Central memory CD4-positive, alpha-beta T cell (primary cell): ENCODE data around the gene PPP1R7.

Experiments
- DNase-seq: peaks from one replicate; pipeline ENCODE4 v3.0.0; 2022

The PPP1R7 gene

DNA sequence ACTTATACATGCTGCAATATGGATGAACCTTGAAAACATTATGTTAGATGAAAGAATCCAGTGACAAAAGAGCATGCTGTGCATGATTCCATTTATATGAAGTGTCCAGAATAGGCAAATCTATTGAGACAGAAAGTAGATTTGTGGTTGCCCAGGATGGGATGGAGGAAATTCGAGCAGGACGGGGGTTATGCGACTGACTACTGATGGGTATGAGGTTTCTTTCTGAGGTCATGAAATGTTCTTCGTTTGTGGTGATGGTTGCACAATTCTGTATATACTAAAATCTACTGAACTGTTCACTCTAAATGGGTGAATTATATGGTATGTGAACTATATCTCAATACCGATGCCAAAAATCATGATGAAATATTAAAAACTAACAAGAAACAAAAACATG lies 29.3 kb upstream of the PPP1R7 start:
- no peak for DNase-seq

DNA sequence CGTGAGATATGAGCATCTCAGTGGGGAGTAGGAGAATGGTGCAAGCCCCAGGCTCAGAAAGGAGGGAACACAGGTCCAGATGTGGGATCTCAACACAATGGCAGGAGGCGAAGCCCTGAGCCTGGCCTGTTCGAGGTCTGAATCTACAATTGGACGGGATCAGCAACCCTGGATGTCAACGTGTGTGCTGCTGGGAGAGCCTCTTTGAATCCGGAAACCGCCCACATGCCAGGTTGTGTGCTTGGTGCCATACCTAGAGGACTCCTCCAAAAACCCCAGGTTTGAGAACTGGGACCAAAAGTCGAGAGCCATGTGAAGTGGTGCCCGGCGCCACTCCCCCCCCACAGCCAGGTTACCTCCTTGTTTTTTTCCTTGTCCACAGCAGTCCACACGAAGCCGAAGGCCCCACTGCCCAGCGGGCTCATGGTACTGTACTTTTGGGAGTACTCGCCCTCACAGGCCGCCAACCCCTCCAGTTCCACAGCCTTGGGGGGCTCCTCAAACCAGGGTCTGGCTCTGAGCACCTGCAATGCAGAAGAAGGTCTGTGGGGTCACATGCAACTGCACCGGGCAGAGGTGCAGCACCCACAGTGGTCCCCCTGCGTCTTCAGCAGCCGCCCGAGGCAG lies 27.8 kb upstream of the PPP1R7 start:
- DNase-seq, result no peak

DNA sequence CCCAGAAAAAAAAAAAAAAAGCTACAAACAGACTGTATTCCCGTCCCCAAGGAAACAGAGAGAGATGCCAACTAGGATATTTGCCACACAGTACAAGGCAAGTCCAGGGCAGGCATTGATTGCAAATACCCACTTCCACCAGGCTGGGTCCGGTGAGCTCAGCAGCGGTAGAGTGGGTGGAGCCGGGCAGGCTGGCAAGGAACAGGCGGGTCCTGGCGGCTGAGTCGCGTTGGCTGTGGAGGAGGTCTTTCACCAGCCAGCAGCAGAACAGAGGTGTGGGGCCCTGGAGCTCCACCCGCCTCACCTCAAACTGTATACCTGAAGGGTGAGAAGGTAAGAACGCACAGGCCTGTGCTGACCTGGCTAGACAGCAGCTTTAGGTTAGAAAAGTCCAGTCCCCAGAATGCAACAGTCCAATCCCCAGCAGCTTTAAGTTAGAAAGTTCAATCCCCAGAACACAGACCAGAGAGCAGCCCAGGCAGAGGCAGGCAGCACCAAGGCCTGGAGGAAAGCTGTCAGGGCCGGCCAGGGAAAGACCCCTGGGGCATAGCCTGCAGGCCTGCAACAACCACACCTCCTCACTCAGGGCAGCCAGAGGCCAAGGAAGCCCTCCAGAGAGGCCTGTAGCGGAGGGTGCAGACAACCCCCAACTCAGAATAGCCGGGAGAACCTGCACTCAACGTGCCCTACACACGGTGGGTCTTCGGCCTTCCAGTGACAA lies 26.3 kb upstream of the PPP1R7 start:
- peak; percentile 54 for DNase-seq

DNA sequence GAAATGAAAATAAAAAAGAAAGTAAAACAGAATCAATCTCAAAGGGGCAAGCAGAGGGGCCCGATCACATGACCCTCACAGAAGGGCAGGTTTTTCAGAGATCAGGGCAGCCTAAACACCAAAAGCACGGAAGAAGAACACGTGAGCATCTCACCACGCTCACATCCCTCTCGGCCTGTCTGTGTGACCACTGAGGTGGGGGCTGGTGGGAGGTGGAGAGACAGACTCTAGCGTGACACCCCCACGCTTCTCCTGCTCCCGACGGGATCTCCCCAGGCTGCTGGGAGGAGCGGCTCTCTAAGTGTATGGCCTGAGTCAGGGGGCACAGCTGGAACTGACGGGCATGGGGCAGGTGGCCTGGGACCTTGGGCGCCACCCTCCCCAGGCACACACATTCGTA lies 24.6 kb upstream of the PPP1R7 start:
- no peak for DNase-seq

DNA sequence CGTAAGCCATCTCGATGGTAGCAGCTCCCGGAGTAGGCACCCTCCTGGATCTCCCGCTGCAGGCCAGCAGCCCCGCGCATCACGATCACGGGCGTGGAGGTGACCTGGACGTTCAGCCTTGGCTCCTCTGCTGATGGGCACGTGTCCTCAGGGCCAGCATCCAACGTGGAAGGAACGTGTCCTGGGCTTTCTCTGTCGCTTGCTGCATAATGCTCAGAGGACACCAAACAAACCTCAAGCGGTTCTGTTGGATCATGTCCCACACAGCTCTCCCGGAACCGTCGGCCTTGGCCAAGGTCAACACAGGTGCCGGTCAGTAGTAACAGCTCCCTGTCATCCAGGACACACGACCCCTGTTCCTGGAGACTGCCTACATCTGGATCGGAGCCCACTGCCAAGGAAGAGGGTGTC lies 24.1 kb upstream of the PPP1R7 start:
- no peak for DNase-seq

DNA sequence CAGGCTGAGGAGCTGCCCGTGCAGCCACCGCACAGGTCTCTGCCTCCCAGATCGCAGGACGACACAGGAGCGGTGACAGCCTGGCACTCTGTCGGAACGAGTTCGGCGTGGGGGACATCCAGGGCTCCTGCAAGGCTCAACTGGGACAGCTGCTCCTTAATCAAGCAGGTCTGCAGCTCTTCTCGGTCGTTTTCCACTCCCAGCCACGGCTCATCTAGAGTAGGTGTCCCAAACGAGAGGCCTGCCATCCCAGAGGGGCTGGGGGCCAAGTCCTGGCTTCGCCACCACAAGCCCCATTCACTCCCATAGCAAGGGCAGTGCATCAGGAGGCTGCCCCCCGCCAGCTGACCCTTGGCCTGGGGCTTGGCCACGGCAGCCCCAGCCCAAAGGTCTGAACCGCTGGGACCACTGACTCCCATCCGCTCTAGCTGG lies 23.5 kb upstream of the PPP1R7 start:
- no peak for DNase-seq

DNA sequence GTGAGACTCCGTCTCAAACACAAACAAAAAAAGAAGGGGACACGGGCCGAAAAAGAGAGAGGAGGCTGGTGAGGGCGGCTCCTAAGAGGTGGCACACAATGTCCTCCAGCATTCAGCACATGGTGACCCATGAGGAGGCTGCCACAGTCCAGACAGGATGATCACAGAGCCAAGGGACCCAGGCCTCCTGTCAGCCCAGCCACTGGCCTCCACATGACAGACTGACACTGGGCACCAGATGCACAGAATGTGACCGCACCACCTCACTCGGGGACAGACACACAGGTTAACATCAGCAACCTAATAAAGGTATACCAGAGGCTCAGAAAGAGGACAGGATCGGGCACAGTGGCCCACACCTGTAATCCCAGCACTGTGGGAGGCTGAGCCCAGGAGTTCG lies 22.0 kb upstream of the PPP1R7 start:
- DNase-seq, result no peak

DNA sequence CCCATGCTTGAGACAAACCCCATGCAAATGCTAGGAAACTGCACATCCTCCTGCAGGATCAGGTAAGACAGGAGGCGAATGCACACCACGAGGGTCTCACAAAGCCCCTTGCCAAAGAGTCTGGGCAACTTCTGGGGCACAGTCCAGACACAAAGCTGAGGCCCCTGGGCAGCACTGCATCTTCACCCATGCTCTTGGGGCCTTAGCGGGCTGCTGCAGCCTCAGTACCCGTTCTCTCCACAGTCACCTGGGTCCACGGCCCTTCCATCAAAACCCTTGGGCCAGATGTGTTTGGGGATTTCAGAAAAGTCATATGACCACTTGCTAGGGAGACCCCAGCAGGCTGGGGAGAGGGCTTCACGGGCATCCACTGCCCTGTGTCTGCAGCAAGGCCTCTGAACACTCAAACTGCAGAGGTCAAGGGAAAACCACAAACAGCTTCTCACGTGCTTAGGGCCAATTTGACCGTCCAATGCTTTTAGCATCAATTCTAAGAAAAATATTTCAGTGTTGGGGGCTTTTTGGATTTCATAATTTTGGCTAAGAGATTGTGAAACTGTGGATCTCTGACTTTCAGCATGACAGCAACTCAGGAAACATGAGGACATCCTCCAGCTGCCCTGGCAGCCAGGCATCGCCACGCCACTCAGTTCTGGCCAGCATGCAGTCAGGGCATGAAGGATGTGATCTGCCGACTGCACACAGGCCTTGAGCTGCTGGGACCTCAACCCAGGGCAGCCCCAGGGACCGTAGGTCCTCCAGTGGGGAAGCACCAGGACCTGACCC lies 21.0 kb upstream of the PPP1R7 start:
- no peak for DNase-seq

DNA sequence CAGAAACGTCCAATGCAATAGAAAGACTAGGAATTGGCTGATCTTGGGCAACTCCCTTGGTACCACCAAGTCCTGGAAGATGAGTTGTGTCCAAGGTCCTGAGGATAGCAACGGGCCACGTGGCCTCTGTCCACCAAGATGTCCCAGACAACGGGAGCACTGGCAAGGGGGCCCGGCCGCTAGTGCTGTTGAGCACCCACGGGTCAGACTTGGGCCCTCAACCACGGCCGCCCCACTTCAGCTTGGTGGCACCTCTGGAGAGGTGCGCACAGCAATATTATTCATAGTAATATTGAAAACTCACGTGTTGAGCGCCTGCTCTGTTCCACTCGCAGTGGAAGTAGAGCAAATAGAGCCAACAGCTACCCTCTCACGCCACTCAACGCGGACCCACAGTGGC lies 20.0 kb upstream of the PPP1R7 start:
- DNase-seq, result no peak

DNA sequence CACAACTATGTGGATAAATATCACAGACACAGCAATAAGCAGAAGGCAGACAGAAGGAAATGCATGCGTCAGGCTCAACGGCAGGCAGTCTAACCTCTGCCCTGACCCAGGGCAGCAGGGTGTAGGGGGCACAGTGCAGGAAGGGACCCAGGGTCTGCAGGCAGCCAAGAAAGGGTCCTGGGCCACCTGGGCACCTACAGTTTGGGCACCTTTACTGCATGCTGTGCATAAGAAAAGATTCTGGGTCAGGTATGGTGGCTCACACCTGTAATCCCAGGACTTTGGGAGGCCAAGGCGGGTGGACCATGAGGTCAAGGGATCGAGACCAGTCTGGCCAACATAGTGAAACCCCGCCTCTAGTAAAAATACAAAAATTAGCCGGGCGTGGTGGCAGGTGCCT lies 18.7 kb upstream of the PPP1R7 start:
- no peak for DNase-seq

DNA sequence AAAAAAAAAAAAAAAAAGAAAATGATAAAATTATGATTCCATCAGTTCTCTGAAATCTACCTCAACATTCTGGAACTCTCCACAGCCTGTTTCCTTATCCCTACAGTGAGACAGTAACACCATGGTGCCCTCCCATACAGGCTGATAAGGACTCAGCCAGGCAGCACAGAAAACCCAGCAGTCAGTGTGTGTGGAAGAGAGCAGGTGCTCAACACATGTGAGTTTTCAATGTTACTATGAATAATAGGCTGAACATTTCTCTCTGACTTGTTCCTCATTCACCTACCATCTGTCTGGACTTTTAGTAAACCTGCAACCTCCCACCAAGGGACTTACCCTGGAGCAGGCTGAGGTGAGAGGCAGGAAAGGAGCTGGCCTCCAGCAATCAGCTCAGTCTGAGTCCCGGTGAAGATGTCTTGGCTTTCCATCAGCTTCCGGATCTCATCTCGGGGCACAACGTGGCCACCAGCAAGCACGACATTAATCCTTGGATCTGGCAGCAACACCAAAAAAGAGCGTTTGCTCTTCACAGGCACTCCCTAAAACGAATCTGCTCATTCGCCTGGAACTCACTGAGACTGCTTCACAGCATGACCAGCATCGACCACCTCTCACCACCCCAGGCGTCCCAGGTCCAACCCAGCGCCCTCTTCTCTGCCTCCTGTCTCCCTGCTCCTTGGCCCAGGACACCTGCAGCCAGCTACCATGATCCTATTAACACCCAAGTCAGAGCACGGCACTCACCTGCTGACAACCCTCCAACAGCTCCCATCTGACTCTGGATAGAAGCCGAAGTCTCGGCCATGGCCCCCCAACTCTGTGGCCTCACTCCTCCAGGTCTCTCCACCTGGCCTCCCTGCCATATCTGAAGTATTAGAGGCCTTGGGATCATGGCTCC lies 17.5 kb upstream of the PPP1R7 start:
- DNase-seq, result no peak

DNA sequence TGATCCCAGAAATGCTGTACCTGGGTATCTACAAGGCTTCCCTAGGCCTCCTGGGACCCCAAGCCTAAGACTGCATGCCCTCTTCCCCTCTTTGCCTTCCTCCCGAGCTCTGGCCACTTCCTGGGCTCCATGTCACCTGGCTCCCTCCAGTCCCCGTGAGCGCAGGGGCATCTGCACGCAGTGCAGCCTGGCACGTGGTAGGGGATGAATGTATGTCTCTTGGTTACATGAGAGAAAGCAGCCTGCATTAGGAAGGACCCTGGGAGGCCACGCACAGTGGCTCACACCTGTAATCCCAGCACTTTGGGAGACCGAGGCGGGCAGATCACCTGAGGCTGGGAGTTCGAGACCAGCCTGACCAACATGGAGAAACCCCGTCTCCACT lies 16.8 kb upstream of the PPP1R7 start:
- DNase-seq, result no peak

DNA sequence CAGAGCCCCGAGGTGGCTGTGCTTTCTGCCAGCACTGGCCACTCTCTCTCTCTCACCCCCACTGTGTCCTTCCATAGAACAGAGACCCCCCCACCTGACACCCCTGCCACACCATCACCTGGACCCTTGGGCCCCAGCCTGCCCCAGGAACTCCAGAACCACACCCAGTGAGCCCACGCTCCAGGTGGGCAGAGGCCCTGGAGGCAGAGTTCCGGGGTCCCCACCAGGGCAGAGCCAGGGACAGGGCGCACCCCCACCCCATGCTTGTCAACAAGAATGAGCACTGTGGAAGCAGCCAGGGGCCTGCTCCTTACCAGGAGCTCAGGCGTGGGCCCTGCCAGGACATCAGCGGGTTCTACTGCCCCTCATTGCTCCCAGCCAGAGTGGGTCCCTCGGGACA lies 15.6 kb upstream of the PPP1R7 start:
- DNase-seq, result no peak

DNA sequence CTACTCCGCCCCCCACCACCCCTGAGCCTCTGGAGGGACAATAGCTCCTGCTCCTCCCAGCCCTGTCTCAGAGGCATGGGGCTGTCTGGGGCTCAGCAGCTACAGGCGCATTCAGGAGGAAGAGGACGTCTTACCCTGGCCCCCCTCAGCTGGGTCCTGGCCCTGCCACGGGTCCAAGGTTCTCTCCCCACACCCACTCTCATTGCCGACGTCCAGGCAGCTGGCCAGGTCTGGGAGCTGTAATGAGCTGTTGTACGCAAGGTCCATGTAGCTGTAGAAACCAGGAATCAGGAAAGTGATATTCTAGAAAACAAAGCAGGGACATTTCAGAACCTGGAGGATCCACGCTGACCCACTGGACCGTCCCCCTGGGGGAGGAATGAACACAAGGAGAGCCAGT lies 14.5 kb upstream of the PPP1R7 start:
- no peak for DNase-seq

DNA sequence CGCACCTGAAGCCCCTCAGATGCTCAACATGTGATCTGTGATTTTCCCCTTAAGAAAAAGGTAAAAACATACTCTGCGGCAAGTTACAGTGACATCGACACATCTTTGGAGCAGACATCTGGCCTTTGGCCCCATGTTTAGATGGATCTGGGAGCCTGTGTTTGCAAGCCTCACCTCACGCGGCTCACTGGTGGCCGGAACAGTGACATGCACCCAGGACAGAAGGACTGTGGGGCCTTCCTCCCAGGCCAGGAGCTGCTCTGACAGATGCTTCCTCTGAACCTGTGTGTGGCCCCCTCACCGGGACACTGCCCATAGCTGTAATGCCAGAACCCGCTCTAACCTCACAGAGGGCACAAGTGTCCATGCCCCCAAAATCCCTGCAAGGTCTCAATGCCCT lies 14.1 kb upstream of the PPP1R7 start:
- no peak for DNase-seq

DNA sequence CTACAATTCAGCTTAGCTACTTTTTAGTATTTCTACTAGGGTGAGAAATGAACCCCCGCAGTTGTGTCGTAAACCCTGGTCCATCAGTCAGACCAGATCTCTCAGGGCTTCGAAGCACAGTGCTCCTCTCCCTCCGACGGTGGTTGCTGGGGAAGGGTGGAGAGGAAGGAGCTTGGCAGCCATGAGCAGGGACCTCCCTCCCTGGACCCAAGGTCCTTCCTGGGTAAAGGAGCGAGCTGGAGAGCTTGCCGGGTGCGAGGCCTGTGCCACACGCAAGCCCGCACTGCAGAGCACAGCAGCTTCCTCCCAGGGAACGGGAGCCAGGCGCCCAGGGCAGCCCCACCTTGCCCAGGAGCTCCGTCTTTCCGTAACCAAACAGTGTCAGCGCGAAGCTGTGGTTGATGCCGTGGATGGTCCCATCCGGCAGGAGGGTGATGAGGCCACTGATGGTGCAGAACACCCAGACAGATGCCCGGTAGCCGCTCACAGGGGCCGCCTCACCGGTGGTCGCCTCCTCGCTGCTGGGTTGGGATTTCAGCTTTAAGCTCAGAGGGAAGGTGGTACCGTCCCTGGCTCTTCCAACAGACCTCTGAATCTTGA lies 13.5 kb upstream of the PPP1R7 start:
- no peak for DNase-seq

DNA sequence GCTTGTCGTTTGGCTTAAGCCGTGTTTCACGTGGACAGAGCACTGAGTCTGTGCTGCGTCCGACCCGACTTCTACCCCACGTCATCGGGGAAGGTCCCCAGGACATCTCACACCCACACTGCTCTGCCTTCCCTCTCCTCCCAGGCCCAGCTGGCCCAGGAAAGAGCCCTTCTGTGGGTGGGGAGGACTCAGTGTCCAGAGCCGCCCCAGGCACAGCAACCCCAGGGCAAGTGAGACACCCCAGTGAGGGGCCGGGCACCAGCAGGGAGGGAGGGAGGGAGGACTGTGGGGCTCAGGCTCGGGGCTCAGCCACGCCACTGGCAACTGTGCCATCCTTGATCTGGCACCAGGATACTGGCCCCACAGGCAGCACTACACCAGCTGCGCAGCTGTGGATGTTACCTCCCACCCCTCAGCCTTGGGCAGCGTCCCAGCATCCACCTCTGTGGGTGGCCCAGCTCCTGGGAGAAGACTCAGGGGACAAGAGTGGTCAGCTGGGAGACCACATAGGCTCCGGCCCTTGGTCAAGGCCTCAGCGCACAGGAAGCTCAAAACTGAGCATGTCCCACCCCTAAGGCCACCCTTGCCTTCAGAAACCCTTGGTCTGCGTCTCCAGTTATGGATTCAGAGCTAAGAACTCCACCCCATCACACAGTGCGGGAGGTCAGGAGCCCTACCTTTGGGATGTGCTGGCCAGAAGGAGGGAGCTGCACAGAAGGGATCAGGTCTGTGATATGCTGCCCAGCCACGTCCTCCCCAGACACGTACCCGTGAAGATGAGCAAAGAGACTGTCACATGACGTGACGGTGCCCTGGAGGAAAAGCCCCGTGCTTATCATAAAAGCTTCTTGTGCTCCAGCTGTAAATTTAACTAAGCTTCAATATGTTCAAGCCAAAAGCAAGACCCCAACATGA lies 12.7 kb upstream of the PPP1R7 start:
- DNase-seq, result no peak

DNA sequence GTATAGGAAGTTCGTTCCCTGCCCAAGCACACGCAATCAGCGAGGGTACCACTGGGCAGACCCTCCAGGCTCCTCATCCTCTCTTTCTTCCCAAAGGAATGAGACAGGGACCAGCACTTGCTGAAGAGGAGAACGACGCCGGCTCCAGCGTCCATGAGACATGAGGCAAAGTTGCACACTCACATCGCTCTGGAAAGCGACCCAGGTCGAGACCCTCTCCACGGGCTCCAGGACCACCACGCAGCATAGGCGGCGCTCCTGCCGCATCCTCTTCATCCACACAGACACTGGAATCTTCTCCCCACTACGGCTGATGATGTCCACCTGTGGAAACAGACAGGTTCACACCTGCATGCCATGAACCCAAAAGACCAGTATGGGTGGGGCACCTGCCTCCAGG lies 11.8 kb upstream of the PPP1R7 start:
- DNase-seq, result no peak

DNA sequence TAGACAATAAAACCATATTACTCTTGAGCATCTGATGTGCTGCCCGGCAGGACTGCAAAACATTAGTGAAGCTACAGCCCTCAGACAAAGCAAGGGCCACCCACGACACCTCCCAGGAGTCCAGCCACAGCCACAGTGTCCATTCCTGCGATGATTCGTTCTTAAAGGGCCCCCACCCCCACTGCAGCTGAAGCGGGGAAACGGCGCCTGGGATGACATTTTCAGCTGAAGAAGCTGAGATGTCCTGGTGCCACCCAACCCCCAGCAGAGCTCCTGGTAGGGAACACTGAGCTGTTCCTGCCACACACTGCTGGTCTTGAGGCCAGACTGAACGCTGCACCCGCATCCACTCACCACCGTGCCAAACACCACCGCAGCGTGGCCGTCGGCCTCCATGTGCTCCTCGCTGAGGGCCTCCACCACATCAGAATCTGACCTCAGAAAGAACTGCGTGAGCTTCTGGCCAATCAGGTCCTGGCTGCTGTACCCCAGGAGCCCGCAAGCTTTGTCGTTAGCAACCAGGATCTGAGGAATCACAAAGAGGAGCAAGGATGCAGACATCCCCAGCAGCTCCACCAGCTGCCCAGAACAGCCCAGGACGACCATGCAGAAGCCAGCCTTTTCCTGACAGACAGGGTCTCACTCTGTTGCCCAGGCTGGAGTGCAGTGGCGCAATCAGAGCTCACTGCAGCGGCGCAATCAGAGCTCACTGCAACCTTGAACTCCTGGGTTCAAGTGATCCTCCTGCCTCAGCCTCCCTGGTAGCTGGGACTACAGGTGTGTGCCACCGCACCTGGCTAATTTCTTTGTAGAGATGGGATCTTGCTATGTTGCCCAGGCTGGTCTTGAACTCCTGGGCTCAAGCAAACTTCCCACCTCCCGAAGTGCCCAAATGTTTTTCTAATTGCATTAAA lies 10.5 kb upstream of the PPP1R7 start:
- DNase-seq, result no peak

DNA sequence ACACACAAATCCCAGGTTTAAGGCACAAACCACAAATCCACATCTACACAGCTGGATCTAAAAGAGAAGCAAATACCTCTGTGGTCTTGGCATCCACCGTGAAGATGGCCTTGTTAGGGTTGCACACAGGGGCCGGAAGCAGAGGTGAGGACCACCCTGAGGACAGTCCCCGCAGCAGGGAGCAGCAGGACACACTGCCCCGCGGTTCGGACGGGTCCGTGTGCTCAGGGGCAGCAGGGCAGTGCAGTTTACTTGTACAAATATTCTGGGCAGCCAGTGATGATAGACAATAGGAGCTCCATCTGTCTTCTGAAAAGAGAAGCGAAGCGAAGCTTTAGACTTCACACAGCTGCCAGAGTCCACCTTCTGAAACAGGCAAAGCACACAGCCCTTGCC lies 9.8 kb upstream of the PPP1R7 start:
- DNase-seq, result no peak
